Endothelial cell of umbilical vein (primary cell): ENCODE measurements around the gene PARP12. TPM values are rescaled to one million over a fixed set of nuclear protein-coding genes. Genes with fewer than 3 reads are reported as not detected.
A peak's percentile ranks its signal among the peaks of the same experiment; 100 is the strongest.

Source experiments
- BruUV-seq: library from RNA; stranded (reverse); fragments of 400-500 nt; replicated peaks from 2 replicates; lab custom pipeline; 2021; lab: Mats Ljungman, UMichigan
- CTCF ChIA-PET: fragments of 300-600, 350-600 bp; sonication (Branson Sonifier 250); formaldehyde crosslinking; loops from one replicate; lab custom pipeline; 2021; ENCODE audit warnings: antibody characterized with exemption, inconsistent platforms; lab: Charles Lee
- POLR2A ChIA-PET: fragments of 300-600, 350-600 bp; sonication (Branson Sonifier 250); formaldehyde crosslinking; loops from one replicate; lab custom pipeline; 2021; ENCODE audit warnings: antibody characterized with exemption, inconsistent platforms; lab: Charles Lee
- DNase-seq: peaks from one replicate; pipeline ENCODE4 v3.0.0-alpha.2; 2011; ENCODE audit warnings: low read depth, low spot score
- FAIRE-seq: peaks from 2 replicates; lab custom pipeline; 2011; peaks lifted over from hg19 to GRCh38; lab: Jason Lieb, UNC
- H2AFZ ChIP-seq: 2 replicates; pipeline ENCODE4 v1.6.0; 2012; ENCODE audit warnings: low read depth, low read length, control low read depth, inconsistent platforms
- H3K27ac ChIP-seq: 2 replicates; pipeline ENCODE4 v1.5.1; 2011; ENCODE audit warnings: low read depth, mild to moderate bottlenecking, control low read depth, low read length, moderate library complexity; ENCODE audit not compliant: insufficient read depth
- H3K27me3 ChIP-seq, 2 experiments: 2 replicates each; pipeline versions ENCODE4 v1.6.0 to v1.6.1; 2011; ENCODE audit warnings: low read length in 2 of 2, mixed read lengths in 1 of 2; ENCODE audit not compliant: control insufficient read depth in 2 of 2, insufficient read depth in 2 of 2
- H3K36me3 ChIP-seq, 2 experiments: 2 replicates in 1 of 2; 3 replicates in 1 of 2; pipeline ENCODE4 v1.5.1; 2011; ENCODE audit warnings: low read length in 2 of 2, mild to moderate bottlenecking in 1 of 2, moderate library complexity in 1 of 2; ENCODE audit not compliant: control insufficient read depth in 2 of 2, insufficient read depth in 2 of 2; ENCODE audit errors: extremely low read depth in 1 of 2
- H3K4me1 ChIP-seq: 3 replicates; pipeline ENCODE4 v1.5.1; 2011; ENCODE audit warnings: mild to moderate bottlenecking, low read length; ENCODE audit not compliant: control insufficient read depth, insufficient read depth; ENCODE audit errors: extremely low read depth
- H3K4me2 ChIP-seq: 2 replicates; pipeline ENCODE4 v1.6.1; 2011; ENCODE audit warnings: low read length, control low read depth, mixed read lengths; ENCODE audit not compliant: insufficient read depth
- H3K4me3 ChIP-seq, 3 experiments: fragments of 200-600 bp in 1 of 3; sonication (generic), shearing (Covaris generic) in 1 of 3; replicated peaks in 1 of 3; 2 replicates each; pipeline ENCODE4 v1.5.1; 2011 to 2016; ENCODE audit warnings: control low read depth in 3 of 3, low read length in 3 of 3, mild to moderate bottlenecking in 2 of 3, inconsistent platforms in 1 of 3, low read depth in 1 of 3, moderate library complexity in 1 of 3; ENCODE audit not compliant: insufficient read depth in 1 of 3
- H3K79me2 ChIP-seq: 2 replicates; pipeline ENCODE4 v1.6.0; 2012; ENCODE audit warnings: low read length, inconsistent platforms; ENCODE audit not compliant: control insufficient read depth, insufficient read depth
- H3K9ac ChIP-seq: replicated peaks from 2 replicates; pipeline ENCODE3; 2011; ENCODE audit warnings: low read length, control low read depth; ENCODE audit not compliant: insufficient read depth; ENCODE audit errors: extremely low read depth
- H3K9me1 ChIP-seq: replicated peaks from 3 replicates; pipeline ENCODE4 v1.6.0; 2011; ENCODE audit warnings: mild to moderate bottlenecking, low read length; ENCODE audit not compliant: control insufficient read depth, insufficient read depth; ENCODE audit errors: extremely low read depth
- H3K9me3 ChIP-seq: replicated peaks from 2 replicates; pipeline ENCODE4 v1.5.1; 2012; ENCODE audit warnings: low read length, inconsistent platforms; ENCODE audit not compliant: control insufficient read depth, insufficient read depth
- H4K20me1 ChIP-seq: replicated peaks from 2 replicates; pipeline ENCODE3; 2011; ENCODE audit warnings: mild to moderate bottlenecking, low read length; ENCODE audit not compliant: control insufficient read depth, insufficient read depth; ENCODE audit errors: extremely low read depth
- CTCF ChIP-seq, 2 donors: IDR thresholded peaks; 1 replicate in 1 of 2; 2 replicates in 1 of 2; pipeline ENCODE4 v1.5.1; 2011; ENCODE audit warnings: low read length in 2 of 2, mild to moderate bottlenecking in 2 of 2, moderate library complexity in 2 of 2, control low read depth in 1 of 2, inconsistent platforms in 1 of 2, low read depth in 1 of 2; ENCODE audit not compliant: insufficient read depth in 1 of 2; ENCODE audit errors: extremely low read depth in 1 of 2
- FOS ChIP-seq: IDR thresholded peaks from 2 replicates; pipeline ENCODE4 v1.6.1; 2011; ENCODE audit warnings: mild to moderate bottlenecking, low read length, moderate library complexity, borderline replicate concordance; ENCODE audit not compliant: insufficient read depth
- GATA2 ChIP-seq: IDR thresholded peaks from 2 replicates; pipeline ENCODE4 v1.7.0; 2011; ENCODE audit warnings: low read depth, mild to moderate bottlenecking, moderate library complexity, mixed read lengths, low read length; ENCODE audit not compliant: insufficient read length, insufficient read depth
- MYC ChIP-seq: IDR thresholded peaks from one replicate; pipeline ENCODE4 v1.6.1; 2011; ENCODE audit warnings: mild to moderate bottlenecking, low read depth, low read length
- POLR2AphosphoS5 ChIP-seq: IDR thresholded peaks from 2 replicates; pipeline ENCODE4 v1.6.1; 2012; ENCODE audit warnings: low read depth, mild to moderate bottlenecking, control low read depth, low read length, moderate library complexity; ENCODE audit not compliant: insufficient read depth
- dilution Hi-C: fragments of 300-500 bp; cut with MboI; formaldehyde crosslinking; loops from one replicate; pipeline ENCODE4 v1.15.0; 2019; ENCODE audit warnings: low sequenced_read_pairs; ENCODE audit not compliant: extremely low pct_ligation_motif_present
- intact Hi-C: fragments of 100-400 bp; cut with micrococcal nuclease; formaldehyde crosslinking; loops from one replicate; pipeline ENCODE4 v1.10.0; 2022
- polyA plus RNA-seq, 4 experiments: library from polyadenylated mRNA; depleted of rRNA in 3 of 4; stranded (reverse) in 3 of 4; unstranded in 1 of 4; fragments of >200 nt; gene quantifications; 2 replicates each; pipeline versions ENCODE4 v1.2.1 to v1.2.3, GENCODE V29; 2011 to 2012; ENCODE audit warnings: missing spikeins in 1 of 4
- total RNA-seq: library from RNA; stranded (reverse); gene quantifications from 2 replicates; pipeline ENCODE4 v1.2.3, GENCODE V29; 2021

PARP12 gene
- total and polyA plus RNA-seq, 2 donors (not counting 3 experiments of a cell fraction or from before 2014, with no cell fraction given) = 65.4 to 83.2 TPM

GRCh38 chr7:140067052-140067451 lies 4.3 kb upstream of the PARP12 start:
- Histone ChIP-seq H3K4me3 (no peak overlapping the region), H3K4me2 (no peak overlapping the region), H3K4me1 (peaks cover 4% of the 10 kb centered on the region), H2AFZ (no peak overlapping the region), H4K20me1 (no peaks in the 10 kb centered on the region), H3K36me3 (no peaks in the 10 kb centered on the region), H3K9me1 (no peaks in the 10 kb centered on the region), H3K9me3 (peaks cover 6% of the 10 kb centered on the region), H3K27ac (no peak overlapping the region), H3K79me2 (peaks cover 3% of the 10 kb centered on the region), H3K27me3 (no peaks in the 10 kb centered on the region), H3K9ac (no peak overlapping the region)
- POLR2A ChIA-PET = no interaction called here
- no peak for DNase-seq
- CTCF ChIA-PET = no interaction called here
- intact Hi-C loops (loop anchor here (10.0 kb wide), 1 partner anchor 258 kb away; no protein-coding TSS in a partner anchor), dilution Hi-C loops (no loop called here)
- no TSS peak for BruUV-seq
- TF ChIP-seq POLR2AphosphoS5 = no peak
- no peak for FAIRE-seq

- ChIA-PET CTCF (interaction anchor here (10.0 kb wide), 1 partner anchor 22 kb away, joined by 66 read pairs; no protein-coding TSS in a partner anchor), POLR2A (interaction anchor here (0.7 kb wide), 1 partner anchor 861 kb away, joined by 3 read pairs; no protein-coding TSS in a partner anchor)
- no peaks in the 10 kb centered on the region for H3K27me3 ChIP-seq
- dilution Hi-C loops (no loop called here), intact Hi-C loops (loop anchor here (10.0 kb wide), 1 partner anchor 263 kb away; no protein-coding TSS in a partner anchor)
- no peaks in the 10 kb centered on the region for H4K20me1 ChIP-seq
- peak overlapping the region; percentile 82 for H3K9ac ChIP-seq
- no peaks in the 10 kb centered on the region for H3K9me1 ChIP-seq
- H3K4me1 ChIP-seq = peaks cover 36% of the 10 kb centered on the region
- H3K27ac ChIP-seq = peak overlapping the region; percentile 84
- FAIRE-seq = no peak
- BruUV-seq = no TSS peak
- H3K4me2 ChIP-seq = peak overlapping the region; percentile 48
- H2AFZ ChIP-seq = peak overlapping the region; percentile 95
- TF ChIP-seq FOS = no peak
- TF ChIP-seq CTCF (IDR thresholded peaks at IDR 0.05; ENCODE audit: extremely low read depth in 1 of 2, insufficient read depth in 1 of 2, low read depth in 1 of 2, low read length in 2 of 2) = no peak
- TF ChIP-seq GATA2 = no peak
- TF ChIP-seq MYC = no peak
- peaks cover 36% of the 10 kb centered on the region for H3K79me2 ChIP-seq
- H3K36me3 ChIP-seq = peaks cover 0 to 4% of the 10 kb centered on the region in 2 experiments
- peak; percentile 46 for DNase-seq
- H3K4me3 ChIP-seq = peak overlapping the region; percentile 53 to 77 (median 71)
- H3K9me3 ChIP-seq = peaks cover 4% of the 10 kb centered on the region
Observed at GRCh38 chr7:140062118-140062527, 628 bp downstream of the PARP12 start.
